ENCODE measurements around the gene SLC2A6. TPM values are rescaled to one million over a fixed set of nuclear protein-coding genes. Genes with fewer than 3 reads are reported as not detected.

Gene SLC2A6
- total RNA-seq, 4 donors from 2014 or later, result 0.41 to 2.4 (median 1.4) TPM

GRCh38 chr9:133467101-133467500 lies 11.8 kb downstream of the SLC2A6 start:
- H3K4me1 ChIP-seq, result no peaks in the 10 kb centered on the region
- no peaks in the 10 kb centered on the region for H3K36me3 ChIP-seq
- in situ Hi-C loops (cut with MboI; ENCODE audit: low sequenced_read_pairs in 4 of 4) (no loop called here), intact Hi-C loops (cut with DNase I; ENCODE audit: low total_unique reads) (loop anchor here (10.0 kb wide), 1 partner anchor 432 kb away; the partner anchor contains the start of gene GTF3C5)
- ATAC-seq, result no peak
- no peak overlapping the region for H3K4me3 ChIP-seq
- DNase-seq, result no peak
- no peak overlapping the region for H3K27ac ChIP-seq
- no peaks in the 10 kb centered on the region for H3K27me3 ChIP-seq
- TF ChIP-seq CTCF (IDR thresholded peaks at IDR 0.05 in 4 of 5, conservative IDR thresholded peaks at IDR 0.05 in 1 of 5), result no peak
- TF ChIP-seq POLR2A (IDR thresholded peaks at IDR 0.05), result no peak
- H3K9me3 ChIP-seq, result no peaks in the 10 kb centered on the region

GRCh38 chr9:133465984-133466383 lies 12.9 kb downstream of the SLC2A6 start:
- no peak for ATAC-seq
- peaks cover 0 to under 1% of the 10 kb centered on the region in 2 donors for H3K4me1 ChIP-seq
- H3K9me3 ChIP-seq, result no peaks in the 10 kb centered on the region
- TF ChIP-seq POLR2A (IDR thresholded peaks at IDR 0.05) (no peak), CTCF (IDR thresholded peaks at IDR 0.05 in 4 of 5, conservative IDR thresholded peaks at IDR 0.05 in 1 of 5) (no peak)
- H3K27ac ChIP-seq, result no peak overlapping the region
- H3K27me3 ChIP-seq, result no peaks in the 10 kb centered on the region
- no peak for DNase-seq
- no peaks in the 10 kb centered on the region for H3K36me3 ChIP-seq
- intact Hi-C loops (cut with DNase I; ENCODE audit: low total_unique reads) (loop anchor here (10.0 kb wide), 1 partner anchor 431 kb away; the partner anchor contains the start of gene GTF3C5), in situ Hi-C loops (cut with MboI; ENCODE audit: low sequenced_read_pairs in 4 of 4) (no loop called here)
- H3K4me3 ChIP-seq, result no peak overlapping the region

GRCh38 chr9:133464638-133465037 lies 14.3 kb downstream of the SLC2A6 start:
- no peak overlapping the region for H3K27ac ChIP-seq
- no peak for DNase-seq
- TF ChIP-seq CTCF (IDR thresholded peaks at IDR 0.05 in 4 of 5, conservative IDR thresholded peaks at IDR 0.05 in 1 of 5) (no peak), POLR2A (IDR thresholded peaks at IDR 0.05) (no peak)
- H3K4me3 ChIP-seq, result no peak overlapping the region
- H3K4me1 ChIP-seq, result peaks cover 0 to 5% of the 10 kb centered on the region in 2 donors
- ATAC-seq, result no peak
- H3K9me3 ChIP-seq, result no peaks in the 10 kb centered on the region
- intact Hi-C loops (cut with DNase I; ENCODE audit: low total_unique reads), result loop anchor here (10.0 kb wide), 1 partner anchor 430 kb away; the partner anchor contains the start of gene GTF3C5
- no peaks in the 10 kb centered on the region for H3K27me3 ChIP-seq
- in situ Hi-C loops (cut with MboI; ENCODE audit: low sequenced_read_pairs in 4 of 4), result no loop called here
- H3K36me3 ChIP-seq, result no peaks in the 10 kb centered on the region

- DNase-seq (no peak), ATAC-seq (no peak)
- Histone ChIP-seq H3K36me3 (no peaks in the 10 kb centered on the region), H3K27ac (no peak overlapping the region), H3K9me3 (no peaks in the 10 kb centered on the region), H3K4me3 (no peak overlapping the region), H3K4me1 (peaks cover 3 to 8% of the 10 kb centered on the region in 2 donors), H3K27me3 (no peaks in the 10 kb centered on the region)
- TF ChIP-seq POLR2A (IDR thresholded peaks at IDR 0.05) (no peak), CTCF (IDR thresholded peaks at IDR 0.05 in 4 of 5, conservative IDR thresholded peaks at IDR 0.05 in 1 of 5) (no peak)
- intact Hi-C loops (cut with DNase I; ENCODE audit: low total_unique reads), result loop anchor here (10.0 kb wide), 1 partner anchor 429 kb away; the partner anchor contains the start of gene GTF3C5
- in situ Hi-C loops (cut with MboI; ENCODE audit: low sequenced_read_pairs in 4 of 4), result no loop called here
Measured at GRCh38 chr9:133463864-133464615, 14.9 kb downstream of the SLC2A6 start.
